Cerebellar nuclear complex (tissue), 1 donor: ENCODE measurements around the gene ZRANB2.

Source experiments
- DNase-seq, 2 experiments: peaks; one replicate each; lab custom pipeline; 2025; lab: John Stamatoyannopoulos, UW

Gene ZRANB2

DNA sequence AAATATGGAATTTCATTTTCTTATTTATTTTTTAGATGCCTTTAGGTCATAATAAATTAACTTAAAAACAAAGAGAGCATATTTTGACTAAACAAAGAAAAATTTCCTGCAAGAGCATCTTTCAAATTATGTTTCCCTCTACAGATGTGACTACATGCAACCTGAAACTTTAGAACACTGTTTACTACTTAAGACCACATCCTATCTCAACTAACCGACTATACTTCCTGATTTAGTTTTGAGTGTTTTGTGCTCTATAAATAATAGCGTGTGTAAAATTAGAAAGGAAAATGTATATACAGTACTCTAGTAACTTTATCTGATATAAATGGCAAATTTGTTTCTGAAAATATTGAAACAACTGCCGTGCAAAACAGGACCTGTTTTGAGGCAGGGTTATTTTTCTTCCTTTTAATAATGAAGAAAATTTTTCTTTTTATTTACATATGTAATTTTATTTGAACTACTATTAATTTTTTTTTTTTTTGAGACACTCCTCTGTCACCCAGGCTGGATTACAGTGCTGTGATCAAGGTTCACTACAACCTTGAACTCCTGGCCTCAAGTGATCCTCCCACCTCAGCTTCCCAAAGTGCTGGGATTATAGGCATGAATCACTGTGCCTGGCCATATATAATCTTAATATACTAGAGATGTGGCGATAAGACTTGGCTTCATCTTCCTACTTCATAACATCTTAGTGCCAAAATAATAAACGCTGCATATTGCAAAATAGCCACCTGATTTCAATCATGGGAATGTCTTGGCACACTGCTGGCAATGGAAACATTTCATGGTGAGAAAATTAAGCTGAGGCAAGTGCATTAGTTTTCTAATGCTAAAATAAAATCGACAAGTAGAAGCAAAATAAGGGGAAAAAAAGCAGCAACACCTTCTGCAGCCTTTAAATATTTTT is 12.3 kb downstream of the ZRANB2 start:
- no peak for DNase-seq

DNA sequence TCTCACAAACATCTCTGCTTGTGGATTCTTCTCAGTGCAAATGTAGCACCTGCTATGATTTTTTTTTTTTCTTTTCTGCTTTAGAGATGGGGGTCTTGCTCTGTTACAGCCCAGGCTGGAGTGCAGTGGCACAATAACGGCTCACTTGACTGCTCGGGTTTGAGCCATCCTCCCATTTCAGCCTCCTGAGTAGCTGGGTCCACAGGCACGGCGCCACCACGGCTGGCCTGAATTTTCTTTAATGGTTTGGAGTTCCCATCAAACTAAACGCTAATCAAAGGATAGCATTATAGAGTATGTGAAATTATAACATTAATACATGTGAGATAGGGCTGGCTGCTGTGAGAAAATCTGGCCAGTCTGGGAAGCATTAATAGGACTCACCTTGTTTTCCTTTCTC is 26.0 kb downstream of the ZRANB2 start:
- DNase-seq: no peak

DNA sequence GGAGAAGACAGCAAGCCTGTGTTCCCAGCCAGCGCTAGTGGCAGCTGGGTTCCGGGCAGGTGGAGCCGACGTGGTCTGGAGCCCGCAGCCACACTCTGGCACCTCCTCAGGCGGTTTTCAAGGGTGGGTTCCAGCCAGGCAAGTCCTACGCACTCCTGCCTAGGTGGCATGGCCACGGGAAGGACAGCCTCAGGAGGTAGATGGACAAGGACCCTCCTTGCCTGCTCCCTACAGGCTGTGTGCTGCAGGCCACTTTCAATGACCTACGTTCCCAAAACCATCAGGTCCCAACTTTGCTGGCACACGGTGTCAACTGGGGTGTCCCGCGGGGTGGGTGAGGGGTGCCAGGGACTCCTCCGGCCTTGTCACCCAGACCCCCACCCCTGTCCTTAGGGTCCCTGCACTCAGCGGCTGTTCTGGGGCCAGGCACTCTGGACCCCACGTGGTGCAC is 26.5 kb downstream of the ZRANB2 start:
- no peak for DNase-seq

DNA sequence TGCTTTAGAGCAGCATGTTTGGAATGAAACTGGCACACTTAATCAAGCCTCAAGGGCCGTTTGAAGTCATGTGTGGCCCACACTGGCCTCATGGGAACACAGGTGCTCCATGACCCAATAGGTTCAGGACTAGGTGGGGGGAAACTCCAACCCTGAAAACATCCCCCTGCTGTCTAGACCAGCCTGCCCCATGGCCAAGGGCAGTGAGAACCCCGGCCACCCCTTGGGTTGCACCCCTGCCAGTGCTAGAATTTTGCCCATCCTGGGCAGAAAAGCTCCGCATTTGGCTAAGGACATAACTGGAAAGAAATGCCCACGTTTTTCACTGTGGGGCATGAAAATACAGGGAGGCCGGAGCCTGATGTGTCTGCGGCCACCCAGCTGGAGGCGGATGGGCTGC is 27.1 kb downstream of the ZRANB2 start:
- no peak for DNase-seq

DNA sequence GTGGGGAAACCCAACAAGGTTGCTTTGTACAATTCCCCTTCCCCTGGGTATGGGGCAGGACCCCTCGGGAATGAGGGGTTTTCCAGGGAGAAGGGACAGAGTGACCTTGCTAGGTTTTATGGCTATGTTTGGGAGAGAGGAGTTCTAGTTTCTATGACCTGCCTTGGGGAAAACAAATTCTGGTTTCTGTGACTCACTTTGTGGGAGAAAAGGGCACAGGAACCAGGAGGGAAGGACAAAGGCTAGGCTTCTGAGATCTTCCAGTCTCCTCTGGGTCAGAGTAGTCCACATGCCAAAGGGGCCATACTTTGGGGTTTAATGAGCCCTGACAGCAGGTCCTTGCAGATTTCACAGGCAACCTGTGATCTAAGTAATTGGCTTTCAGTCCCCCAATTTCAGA is 27.7 kb downstream of the ZRANB2 start:
- no peak for DNase-seq

DNA sequence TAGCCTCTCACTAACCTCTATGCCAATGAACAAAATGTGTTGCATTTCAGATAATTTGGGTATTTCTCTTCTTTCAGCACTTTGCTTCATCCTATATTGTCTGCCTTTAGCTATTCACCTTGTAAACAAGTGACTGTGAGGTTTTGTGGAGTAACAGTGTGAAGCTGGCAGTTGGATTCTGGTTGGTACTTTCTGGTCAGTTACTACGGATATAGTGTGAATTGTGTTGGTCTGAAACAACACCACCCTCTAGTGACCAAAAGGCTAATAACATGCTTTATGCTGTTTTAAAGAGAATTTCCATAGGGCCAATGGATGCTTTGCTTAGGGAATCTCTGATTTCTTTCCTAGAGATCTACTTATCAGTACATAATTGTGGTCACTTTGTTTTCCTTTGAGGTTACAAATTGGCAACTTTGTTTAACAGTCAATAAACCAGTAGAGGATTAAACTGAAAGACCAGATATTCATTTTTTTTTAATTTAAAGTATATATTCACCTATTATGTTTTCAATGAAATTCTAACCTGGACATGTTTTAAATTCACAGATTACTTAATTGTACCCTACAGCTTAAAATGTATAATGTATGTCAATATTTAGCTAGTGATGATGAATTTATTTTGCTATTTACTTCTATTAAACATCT is 30.8 kb downstream of the ZRANB2 start:
- no peak for DNase-seq

DNA sequence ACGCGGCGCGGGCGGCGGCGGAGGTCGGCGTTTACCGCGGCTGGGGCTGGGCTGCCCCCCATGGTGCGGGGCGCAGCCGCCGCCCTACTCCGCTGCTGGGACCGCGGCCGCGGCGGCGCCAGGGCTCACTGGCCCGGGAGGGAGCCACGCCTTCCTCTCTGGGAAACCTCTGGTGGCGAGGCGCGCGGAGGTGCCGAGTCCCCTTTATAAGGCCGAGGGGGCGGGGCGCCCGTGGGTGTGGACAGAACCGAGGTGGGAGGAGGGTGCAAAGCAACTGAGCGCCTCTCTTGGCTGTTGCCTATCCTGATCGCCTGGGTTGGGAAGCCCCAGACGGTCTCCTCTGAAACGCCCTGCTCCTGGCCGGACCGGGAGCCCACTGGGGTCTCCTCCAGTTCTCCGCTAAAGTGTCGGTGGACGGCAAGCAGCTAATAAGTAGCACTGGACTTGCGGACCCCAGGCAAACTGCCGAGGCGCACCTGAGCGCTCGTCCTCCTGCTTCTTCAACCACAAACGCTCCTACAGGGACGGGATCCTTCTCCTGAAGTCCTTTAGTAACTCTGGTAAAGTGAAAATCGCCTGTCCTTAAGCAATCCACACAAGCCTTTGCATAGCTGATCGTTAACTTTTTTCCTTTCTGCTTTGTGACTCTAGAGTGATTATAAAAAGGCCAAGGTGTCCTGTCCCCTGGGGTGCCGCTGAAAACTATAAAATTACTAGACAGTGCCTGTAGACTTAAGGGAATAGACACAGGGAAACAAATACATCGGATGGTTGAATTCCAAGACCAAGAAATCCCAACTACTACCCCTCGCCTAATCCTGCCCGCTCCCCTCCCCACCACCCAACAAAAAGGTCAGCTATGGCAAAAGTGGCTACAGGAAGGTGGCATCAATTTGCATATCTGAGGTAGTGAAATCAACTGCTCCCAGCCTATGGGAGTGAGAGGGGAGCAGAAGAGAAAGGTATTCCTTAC is 32.9 kb downstream of the ZRANB2 start, which contains the start of gene PTGER3:
Gene PTGER3 (minus strand): TSS at position 182 of the 973 bp plus-strand sequence. CDS start 239 bp downstream, outside the sequence.
- DNase-seq: no peak

DNA sequence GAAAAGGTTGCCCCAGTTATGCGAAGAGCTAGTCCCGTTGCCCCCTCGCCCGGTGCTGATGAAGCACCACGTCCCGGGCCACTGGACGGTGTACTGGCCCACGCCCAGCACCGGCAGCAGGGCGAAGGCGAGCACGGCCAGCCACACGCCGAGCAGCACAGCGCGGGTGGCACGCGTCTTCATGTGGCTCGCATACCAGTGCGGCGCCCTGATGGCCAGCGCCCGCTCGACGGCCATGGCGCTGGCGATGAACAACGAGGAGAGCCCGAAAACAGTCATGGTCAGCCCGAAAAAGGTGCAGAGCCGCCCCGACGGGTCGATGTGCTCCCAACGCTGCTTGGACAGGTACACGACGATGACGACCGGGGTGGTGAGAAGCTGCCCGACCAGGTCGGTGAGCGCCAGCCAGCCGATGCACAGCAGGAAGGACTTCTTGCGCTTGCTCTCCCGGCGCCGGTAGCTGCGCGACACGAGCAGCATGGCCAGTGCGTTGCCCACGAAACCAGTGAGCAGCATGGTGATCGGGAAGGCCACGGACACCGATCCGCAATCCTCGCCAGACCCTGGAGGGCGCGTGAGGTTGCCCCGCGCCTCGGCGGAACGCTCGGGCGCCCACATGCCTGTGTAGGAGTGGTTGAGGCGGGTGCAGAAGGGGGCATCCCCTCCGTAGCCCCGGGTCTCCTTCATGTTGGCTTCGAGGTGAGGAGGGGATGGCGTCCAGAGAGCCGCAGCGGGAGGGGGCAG is 33.8 kb downstream of the ZRANB2 start:
- no peak for DNase-seq

DNA sequence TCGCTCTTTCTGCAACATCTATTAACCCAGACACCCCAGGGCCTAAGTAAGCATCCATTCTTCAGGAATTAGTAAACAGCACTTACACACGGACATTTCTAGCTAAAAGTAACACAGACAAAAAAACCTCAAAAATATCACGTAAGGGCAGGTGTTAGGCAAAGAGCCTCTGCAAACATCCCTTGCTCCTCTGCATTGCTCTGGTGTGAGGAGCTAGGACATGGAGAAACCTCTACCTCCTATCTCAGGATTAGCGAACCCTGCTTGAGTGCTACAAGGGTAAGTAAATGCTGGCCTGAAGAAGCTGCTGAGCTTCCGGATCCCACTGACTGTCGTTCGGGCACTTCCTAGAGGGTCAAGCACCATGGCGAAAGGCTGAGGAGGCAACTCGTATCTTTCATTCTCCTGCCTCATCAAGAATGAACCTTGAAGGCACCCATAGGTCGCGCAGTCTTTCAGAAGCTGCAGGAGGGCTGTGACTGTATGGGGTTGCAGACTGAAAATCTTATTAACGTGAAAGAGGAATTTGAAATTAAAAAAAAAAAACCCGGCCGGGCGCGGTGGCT is 35.3 kb downstream of the ZRANB2 start:
- DNase-seq: no peak

DNA sequence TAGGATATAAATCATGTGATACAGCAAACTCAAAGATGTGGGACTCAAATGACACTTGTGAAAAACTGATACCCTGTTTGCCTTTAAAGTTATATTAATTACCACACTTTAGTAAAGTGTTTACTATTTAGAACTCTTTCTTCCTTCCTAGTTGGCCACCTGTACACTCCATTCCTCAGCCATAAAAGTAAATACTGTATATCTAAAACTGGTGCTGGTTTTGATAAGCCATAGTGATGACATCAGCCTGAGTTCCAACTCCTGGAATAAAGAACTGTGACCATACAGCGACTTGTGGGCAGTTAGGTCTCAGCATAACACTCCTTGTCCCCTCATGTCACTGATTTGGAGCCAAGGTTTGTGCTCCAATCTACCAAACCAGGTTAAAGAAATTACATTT is 36.0 kb downstream of the ZRANB2 start:
- DNase-seq: no peak

DNA sequence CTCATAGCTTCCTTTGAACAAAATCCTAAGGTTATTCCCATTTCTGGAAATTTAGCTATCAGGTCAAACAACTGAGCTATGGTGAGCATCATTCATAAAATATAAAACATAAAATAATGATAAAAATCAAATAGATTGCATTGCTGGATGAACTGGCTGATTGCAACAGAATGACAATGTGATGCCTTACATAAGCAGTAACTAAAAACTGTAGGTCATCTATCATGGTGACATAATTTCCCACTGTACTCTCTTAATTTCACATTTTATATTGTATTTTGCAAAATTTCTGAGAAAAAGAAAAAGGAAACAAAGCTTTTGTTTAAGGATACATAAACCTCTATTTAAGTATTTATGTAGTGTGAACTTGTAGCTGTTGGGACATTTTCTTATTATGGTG is 37.8 kb downstream of the ZRANB2 start:
- DNase-seq: no peak

DNA sequence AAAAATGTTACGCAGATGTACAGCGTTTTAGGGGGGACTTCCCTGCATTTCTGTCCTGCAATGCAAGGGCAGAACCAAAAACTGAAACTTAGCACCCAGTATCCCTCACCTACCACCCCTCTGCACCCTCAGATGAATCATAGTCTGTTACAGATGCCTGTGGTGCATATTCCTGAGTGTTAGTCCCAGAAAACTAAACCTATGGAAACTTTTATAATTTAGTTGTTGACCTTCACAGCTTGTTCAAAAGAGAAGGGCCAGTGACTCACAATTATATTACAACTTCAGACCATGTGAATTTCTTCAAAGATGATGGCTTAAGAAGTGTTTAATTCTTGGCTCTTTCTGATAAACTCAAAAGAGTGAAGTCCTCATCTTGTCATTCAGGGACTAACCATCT is 39.0 kb downstream of the ZRANB2 start:
- no peak for DNase-seq

DNA sequence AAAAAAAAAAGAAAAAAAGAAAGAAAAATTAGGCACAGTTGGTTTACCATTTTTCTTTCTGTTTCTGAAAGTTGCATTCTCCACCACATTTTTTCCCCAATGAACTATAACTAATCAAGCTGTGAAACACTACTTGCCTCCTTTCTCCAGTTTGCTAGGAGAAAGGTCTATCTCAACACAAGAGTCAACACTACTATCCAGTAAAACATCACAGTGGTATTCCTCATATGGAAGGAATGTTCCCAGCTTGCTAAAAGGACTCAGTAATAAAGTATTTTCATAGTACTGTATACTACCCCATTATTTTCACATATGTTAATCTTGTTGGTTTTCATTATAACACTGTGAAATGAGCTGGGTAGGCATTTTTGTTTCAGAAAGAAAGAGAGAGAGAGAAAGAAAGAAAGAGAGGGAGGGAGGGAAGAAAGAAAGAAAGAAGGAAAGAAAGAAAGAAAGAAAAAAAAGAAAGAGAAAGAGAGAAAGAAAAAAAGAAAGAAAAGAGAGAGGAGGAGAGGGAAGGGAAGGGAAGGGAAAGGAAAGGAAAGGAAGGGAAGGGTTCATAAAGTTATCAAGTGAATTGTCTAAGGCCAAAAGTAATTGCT is 41.1 kb downstream of the ZRANB2 start:
- DNase-seq: no peak

DNA sequence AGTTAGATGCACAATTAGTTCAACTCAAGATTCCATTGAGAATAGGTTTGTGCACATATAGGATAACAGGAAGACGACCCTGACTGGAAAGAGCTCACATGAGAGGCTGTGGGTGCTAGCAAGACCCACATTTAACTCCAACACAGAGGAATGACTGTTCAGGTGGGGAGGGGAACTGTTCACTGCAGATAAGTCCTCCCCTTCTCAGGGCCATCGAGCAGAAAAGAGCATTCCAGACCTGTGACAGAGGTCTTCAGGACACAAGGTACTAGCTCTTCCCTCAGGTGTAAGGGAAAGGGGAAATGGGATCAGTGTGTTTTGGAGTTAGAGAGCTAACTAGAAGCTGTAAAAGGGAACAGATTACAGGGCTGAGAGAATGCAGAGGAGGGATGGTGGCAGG is 41.9 kb downstream of the ZRANB2 start:
- no peak for DNase-seq

DNA sequence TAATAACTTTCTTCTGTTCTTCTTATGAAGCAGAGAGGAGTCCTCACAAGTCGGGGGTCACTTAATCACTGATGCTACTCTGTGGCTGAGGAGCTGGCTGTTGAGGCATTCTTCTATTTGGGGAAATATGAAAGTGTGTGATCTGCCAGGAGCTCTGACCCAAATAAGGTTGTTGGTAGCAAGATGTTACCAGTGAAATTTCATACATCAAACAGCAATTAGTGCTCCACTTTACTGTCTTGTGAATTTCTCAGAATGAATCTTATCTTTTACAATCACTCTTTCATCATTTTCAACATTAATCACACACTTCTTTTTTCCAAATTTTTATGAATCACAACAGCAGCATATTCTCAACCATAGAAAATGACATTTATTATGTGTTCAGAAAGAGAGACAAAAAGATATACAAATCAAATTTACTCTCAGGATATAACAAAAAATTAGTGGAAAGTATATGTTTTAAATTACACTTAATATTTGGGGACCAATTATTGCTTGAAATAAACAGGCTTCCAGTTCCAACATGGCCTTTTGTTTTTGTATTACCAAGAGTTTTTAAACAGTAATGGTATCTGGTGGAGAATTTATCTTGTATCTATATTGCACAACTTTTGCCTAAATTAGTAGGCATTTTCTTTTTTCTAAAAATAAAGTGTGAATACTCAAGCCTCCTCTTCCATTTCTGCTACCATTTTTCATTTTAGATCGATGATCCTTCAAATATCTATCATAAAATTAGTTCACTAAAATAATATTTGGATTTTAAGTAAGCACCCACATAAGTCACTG is 42.8 kb downstream of the ZRANB2 start:
- DNase-seq: no peak

DNA sequence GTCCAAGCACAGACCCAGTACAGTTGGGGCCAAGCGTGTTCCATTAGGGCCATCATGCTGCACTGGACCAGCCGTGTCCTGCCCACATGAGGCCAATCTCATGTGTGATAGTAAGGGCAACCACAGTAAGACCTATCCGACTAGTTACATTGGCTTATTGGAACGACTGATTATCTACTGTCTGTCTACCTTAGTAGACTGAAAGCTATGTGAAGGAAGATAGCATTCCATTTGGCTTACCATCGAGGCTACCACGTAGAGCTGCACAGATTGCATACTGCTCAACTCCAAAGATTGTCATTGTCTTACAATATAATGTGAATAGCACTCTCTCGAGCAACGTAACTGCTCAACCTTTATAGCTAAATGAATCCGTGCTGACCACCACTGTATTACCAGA is 43.8 kb downstream of the ZRANB2 start:
- no peak for DNase-seq

DNA sequence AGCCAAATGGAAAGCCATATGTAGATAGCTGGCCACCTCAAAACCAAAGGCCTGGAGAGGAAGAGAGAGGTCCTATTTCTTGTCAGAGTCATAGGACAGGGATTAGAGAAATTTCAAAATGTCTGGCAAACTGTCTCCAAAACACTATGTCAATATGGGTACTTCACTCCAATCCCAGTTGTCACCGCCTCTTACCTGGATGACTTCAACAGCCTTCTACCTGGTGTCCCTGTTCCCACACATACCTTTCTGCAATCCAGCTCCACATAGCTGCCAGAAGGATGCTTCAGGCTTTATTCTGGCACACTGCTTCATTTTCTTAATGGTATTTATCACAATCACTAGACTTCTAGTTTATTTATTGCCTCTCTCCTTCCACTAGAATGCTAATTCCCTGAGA is 47.7 kb downstream of the ZRANB2 start:
- DNase-seq: no peak

DNA sequence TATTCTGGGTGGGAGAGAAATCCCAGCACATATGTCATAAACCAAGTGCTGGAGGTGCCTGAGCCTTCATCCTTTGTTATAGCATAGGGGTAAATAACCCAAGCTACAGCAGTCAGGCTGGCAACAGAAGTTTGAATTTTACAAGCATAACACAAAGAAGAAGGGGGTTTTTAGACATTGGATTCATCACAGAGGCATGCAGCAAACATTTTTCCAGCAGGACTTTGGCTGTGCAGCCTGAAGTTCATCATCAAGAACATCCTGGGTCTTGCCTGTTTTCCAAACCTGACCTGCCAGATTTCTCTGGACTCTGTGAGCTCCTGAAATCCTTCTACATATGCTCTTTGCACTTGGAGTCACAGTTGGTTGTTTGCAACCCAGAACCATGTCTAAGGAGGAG is 49.4 kb downstream of the ZRANB2 start:
- DNase-seq: no peak

DNA sequence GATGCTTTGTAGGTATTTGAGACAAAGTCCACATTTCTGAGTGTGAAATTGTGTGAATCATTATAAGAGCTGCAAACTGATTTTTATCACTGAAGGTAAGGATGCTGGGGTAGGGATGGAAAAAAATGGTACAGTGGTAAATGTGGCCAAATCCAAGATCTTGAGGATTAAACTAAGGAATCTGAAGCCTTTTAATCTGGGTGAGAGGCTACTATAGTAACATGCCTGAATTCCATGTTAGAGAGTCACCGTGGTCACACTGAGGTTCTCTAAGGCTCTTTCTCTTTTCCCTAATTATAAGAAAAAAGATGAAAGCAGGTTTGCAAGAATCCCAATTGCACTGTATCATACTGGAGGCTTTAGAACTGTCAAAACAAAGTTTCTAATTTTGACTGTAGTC is 50.8 kb downstream of the ZRANB2 start:
- no peak for DNase-seq

DNA sequence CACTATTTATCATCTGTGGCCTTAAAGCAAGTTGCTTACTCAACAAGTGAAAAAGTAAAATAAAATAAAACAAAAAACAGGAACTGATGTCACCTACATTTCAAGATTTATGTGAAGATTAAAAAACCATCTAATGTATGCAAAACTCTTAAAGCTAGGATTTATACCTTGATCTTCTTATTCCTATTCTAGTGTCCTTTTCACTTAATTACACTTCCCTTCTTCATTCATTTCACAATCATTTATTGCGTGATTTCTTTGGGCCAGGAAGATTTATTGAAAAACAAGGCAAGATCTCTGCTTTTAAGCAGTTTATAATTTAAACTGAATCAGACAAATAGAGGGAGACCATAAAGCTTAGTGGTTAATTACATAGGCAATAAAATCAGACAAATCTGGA is 51.9 kb downstream of the ZRANB2 start:
- no peak for DNase-seq
